ENCODE results near the gene DLG1. TPM values are rescaled to one million over a fixed set of nuclear protein-coding genes. Genes with fewer than 3 reads are reported as not detected.

Gene DLG1
- total RNA-seq, 2 experiments from 2014 or later, result 72.2 to 76.6 TPM

GRCh38 chr3:197309528-197310361, 11.3 kb upstream of the DLG1 start:
- H3K27me3 Mint-ChIP-seq (ENCODE audit: low read depth), result peaks cover 13% of the 10 kb centered on the region
- no peak overlapping the region for H3K27ac Mint-ChIP-seq
- CTCF ChIA-PET, result no interaction called here
- no peak for ATAC-seq
- POLR2A ChIA-PET, result interaction anchor here (1.0 kb wide), 1 partner anchor 12 kb away, joined by 4 read pairs; the partner anchor contains the start of gene DLG1
- no peaks in the 10 kb centered on the region for H3K9me3 Mint-ChIP-seq (ENCODE audit: insufficient read depth)
- H3K4me3 Mint-ChIP-seq, result no peak overlapping the region
- peaks cover 26% of the 10 kb centered on the region for H3K4me1 Mint-ChIP-seq (ENCODE audit: low read depth)
- DNase-seq, result no peak
- H3K36me3 Mint-ChIP-seq (ENCODE audit: low read depth), result peaks cover 3% of the 10 kb centered on the region

DNA sequence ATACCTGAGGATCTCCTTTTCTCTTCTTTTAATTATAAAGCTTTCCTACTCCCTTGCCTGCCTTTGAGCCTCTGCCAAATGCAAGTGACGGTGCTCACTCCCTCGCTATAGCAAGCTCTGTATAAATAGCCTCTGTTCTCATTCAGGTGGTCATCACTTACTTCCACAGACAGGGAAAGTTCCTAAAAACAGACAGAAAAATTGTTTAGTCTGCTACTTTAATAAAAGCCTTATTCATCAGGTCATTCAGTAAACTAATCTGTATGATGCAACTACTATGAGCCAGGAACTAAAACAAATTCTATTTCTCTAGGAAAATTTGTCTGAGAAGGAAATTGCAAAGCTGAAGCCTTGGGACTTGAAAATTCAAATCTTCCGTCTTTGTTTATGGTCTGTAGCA, 10.2 kb upstream of the DLG1 start:
- peaks cover 8% of the 10 kb centered on the region for H3K27me3 Mint-ChIP-seq (ENCODE audit: low read depth)
- no peak overlapping the region for H3K27ac Mint-ChIP-seq
- H3K4me1 Mint-ChIP-seq (ENCODE audit: low read depth), result peaks cover 27% of the 10 kb centered on the region
- ATAC-seq (no peak), DNase-seq (no peak)
- ChIA-PET POLR2A (no interaction called here), CTCF (interaction anchor here (1.2 kb wide), 1 partner anchor 51 kb away, joined by 4 read pairs; no protein-coding TSS in a partner anchor)
- H3K9me3 Mint-ChIP-seq (ENCODE audit: insufficient read depth), result no peaks in the 10 kb centered on the region
- H3K4me3 Mint-ChIP-seq, result no peak overlapping the region
- peaks cover 3% of the 10 kb centered on the region for H3K36me3 Mint-ChIP-seq (ENCODE audit: low read depth)

- Mint-ChIP-seq H3K4me3 (no peak overlapping the region), H3K9me3 (ENCODE audit: insufficient read depth) (no peaks in the 10 kb centered on the region), H3K27me3 (ENCODE audit: low read depth) (peaks cover 14% of the 10 kb centered on the region), H3K36me3 (ENCODE audit: low read depth) (no peaks in the 10 kb centered on the region), H3K27ac (peak overlapping the region; percentile 11), H3K4me1 (ENCODE audit: low read depth) (peaks cover 38% of the 10 kb centered on the region)
- ATAC-seq, result no peak
- CTCF ChIA-PET, result interaction anchor here (1.2 to 2.3 kb wide), 2 partner anchors 12 to 142 kb away, joined by 3 to 5 read pairs; no protein-coding TSS in a partner anchor
- POLR2A ChIA-PET, result interaction anchor here (0.8 kb wide), 1 partner anchor 8 kb away, joined by 3 read pairs; the partner anchor contains the start of gene DLG1
- DNase-seq, result no peak
These were observed 8.1 kb upstream of the DLG1 start for GRCh38 chr3:197306374-197307086.

- Mint-ChIP-seq H3K36me3 (ENCODE audit: low read depth) (no peaks in the 10 kb centered on the region), H3K4me1 (ENCODE audit: low read depth) (peaks cover 38% of the 10 kb centered on the region), H3K4me3 (no peak overlapping the region), H3K27ac (no peak overlapping the region), H3K9me3 (ENCODE audit: insufficient read depth) (no peaks in the 10 kb centered on the region), H3K27me3 (ENCODE audit: low read depth) (peaks cover 16% of the 10 kb centered on the region)
- ATAC-seq (peak; percentile 88), DNase-seq (peak; percentile 50)
- ChIA-PET POLR2A (interaction anchor here (0.8 kb wide), 1 partner anchor 8 kb away, joined by 3 read pairs; the partner anchor contains the start of gene DLG1), CTCF (interaction anchor here (1.2 to 2.3 kb wide), 2 partner anchors 12 to 142 kb away, joined by 3 to 5 read pairs; no protein-coding TSS in a partner anchor)
These were observed 7.4 kb upstream of the DLG1 start for GRCh38 chr3:197305854-197306253.

- Mint-ChIP-seq H3K9me3 (ENCODE audit: insufficient read depth) (no peaks in the 10 kb centered on the region), H3K27ac (no peak overlapping the region), H3K27me3 (ENCODE audit: low read depth) (peaks cover 30% of the 10 kb centered on the region), H3K4me1 (ENCODE audit: low read depth) (peaks cover 32% of the 10 kb centered on the region), H3K4me3 (no peak overlapping the region), H3K36me3 (ENCODE audit: low read depth) (no peaks in the 10 kb centered on the region)
- DNase-seq (no peak), ATAC-seq (no peak)
- ChIA-PET POLR2A (no interaction called here), CTCF (interaction anchor here (1.0 kb wide), 1 partner anchor 46 kb away, joined by 3 read pairs; no protein-coding TSS in a partner anchor)
These were observed 5.0 kb upstream of the DLG1 start for GRCh38 chr3:197303452-197303851.

GRCh38 chr3:197302696-197303341, 4.4 kb upstream of the DLG1 start:
- ChIA-PET POLR2A (no interaction called here), CTCF (interaction anchor here (1.0 to 2.5 kb wide), 3 partner anchors 45 to 151 kb away, joined by 3 to 9 read pairs (median 3); no protein-coding TSS in a partner anchor)
- DNase-seq, result no peak
- Mint-ChIP-seq H3K4me3 (no peak overlapping the region), H3K27me3 (ENCODE audit: low read depth) (peaks cover 30% of the 10 kb centered on the region), H3K36me3 (ENCODE audit: low read depth) (no peaks in the 10 kb centered on the region), H3K9me3 (ENCODE audit: insufficient read depth) (no peaks in the 10 kb centered on the region), H3K4me1 (ENCODE audit: low read depth) (peaks cover 32% of the 10 kb centered on the region), H3K27ac (no peak overlapping the region)
- no peak for ATAC-seq

- Mint-ChIP-seq H3K27me3 (ENCODE audit: low read depth) (peaks cover 30% of the 10 kb centered on the region), H3K4me3 (no peak overlapping the region), H3K36me3 (ENCODE audit: low read depth) (peaks cover 4% of the 10 kb centered on the region), H3K4me1 (ENCODE audit: low read depth) (peaks cover 32% of the 10 kb centered on the region), H3K27ac (no peak overlapping the region), H3K9me3 (ENCODE audit: insufficient read depth) (no peaks in the 10 kb centered on the region)
- ATAC-seq (no peak), DNase-seq (no peak)
- POLR2A ChIA-PET, result no interaction called here
- CTCF ChIA-PET, result interaction anchor here (1.3 to 2.5 kb wide), 2 partner anchors 45 to 152 kb away, joined by 3 to 9 read pairs; no protein-coding TSS in a partner anchor
These were observed 3.6 kb upstream of the DLG1 start for GRCh38 chr3:197302033-197302432.

DNA sequence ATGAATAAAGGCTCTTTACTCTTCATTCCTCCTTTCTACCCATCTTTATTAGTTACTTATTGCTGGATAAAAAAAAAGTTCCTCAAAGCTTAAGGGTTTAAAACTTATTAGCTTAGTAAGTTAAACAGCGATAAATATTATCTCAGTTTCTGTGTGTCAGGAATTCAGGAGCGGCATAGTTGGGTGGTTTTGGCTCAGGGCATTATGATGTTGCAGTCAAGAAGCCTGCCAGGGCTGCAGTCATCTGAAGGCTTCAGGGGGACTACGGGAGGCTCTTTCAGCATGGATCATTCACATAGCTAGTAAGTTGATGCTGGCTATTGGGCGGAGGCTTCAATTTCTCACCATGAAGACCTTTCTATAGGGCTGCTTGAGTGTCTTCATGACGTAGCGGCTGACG, 1.9 kb upstream of the DLG1 start:
- Mint-ChIP-seq H3K4me1 (ENCODE audit: low read depth) (peaks cover 34% of the 10 kb centered on the region), H3K9me3 (ENCODE audit: insufficient read depth) (no peaks in the 10 kb centered on the region), H3K27me3 (ENCODE audit: low read depth) (peaks cover 30% of the 10 kb centered on the region), H3K4me3 (no peak overlapping the region), H3K36me3 (ENCODE audit: low read depth) (peaks cover 14% of the 10 kb centered on the region), H3K27ac (no peak overlapping the region)
- POLR2A ChIA-PET, result no interaction called here
- CTCF ChIA-PET, result interaction anchor here (2.5 kb wide), 1 partner anchor 44 kb away, joined by 9 read pairs; no protein-coding TSS in a partner anchor
- no peak for DNase-seq
- no peak for ATAC-seq

DNA sequence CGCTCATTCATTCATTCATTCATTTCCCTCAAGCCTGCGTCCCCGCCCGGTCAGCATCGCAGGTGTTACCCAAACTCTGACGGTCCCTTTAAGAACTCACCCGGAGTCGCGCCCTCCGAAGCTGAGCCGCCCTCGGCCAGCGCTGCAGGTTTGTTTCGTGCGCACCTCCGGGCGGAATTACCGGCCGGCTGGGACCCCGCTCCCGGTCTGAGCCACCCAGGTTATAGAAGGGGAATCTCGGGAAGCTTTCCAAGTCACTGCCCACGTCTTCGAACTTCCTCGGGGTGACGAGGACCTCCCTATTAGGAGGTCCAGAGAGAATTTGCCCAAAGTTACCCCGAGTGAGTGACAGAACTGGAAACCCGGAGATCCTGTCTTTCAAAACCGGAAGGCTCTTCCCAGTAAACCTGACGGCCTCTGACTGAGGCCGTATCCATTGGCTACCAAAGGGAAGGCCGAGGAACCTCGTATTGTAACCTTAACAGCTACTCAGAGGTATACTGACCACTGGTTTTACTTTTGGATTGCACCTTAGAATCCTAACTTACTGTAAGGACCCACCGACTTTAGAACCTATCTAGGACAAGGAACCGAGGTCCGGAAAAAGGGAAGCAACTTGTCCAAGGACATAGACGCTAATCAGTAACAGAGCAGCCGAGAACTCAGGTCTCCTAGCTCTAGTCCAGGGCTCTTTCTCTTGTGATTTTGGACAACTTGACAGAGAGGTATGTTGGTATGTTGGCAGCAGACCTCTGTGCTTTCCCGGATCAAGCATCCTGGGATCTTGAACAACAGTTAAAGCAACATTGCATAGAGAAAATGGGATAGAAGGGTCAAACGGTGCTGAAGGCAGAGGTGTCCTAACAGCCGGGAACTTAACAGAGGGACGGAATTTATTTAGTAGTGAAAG, 788 bp upstream of the DLG1 start:
- no peaks in the 10 kb centered on the region for H3K9me3 Mint-ChIP-seq (ENCODE audit: insufficient read depth)
- H3K4me3 Mint-ChIP-seq, result peak overlapping the region; percentile 98
- POLR2A ChIA-PET, result no interaction called here
- H3K27ac Mint-ChIP-seq, result peak overlapping the region; percentile 74
- peaks cover 30% of the 10 kb centered on the region for H3K27me3 Mint-ChIP-seq (ENCODE audit: low read depth)
- CTCF ChIA-PET, result interaction anchor here (1.1 kb wide), 1 partner anchor 43 kb away, joined by 6 read pairs; no protein-coding TSS in a partner anchor
- DNase-seq, result peak; percentile 57
- H3K4me1 Mint-ChIP-seq (ENCODE audit: low read depth), result peaks cover 35% of the 10 kb centered on the region
- peaks cover 18% of the 10 kb centered on the region for H3K36me3 Mint-ChIP-seq (ENCODE audit: low read depth)
- peak; percentile 22 for ATAC-seq

DNA sequence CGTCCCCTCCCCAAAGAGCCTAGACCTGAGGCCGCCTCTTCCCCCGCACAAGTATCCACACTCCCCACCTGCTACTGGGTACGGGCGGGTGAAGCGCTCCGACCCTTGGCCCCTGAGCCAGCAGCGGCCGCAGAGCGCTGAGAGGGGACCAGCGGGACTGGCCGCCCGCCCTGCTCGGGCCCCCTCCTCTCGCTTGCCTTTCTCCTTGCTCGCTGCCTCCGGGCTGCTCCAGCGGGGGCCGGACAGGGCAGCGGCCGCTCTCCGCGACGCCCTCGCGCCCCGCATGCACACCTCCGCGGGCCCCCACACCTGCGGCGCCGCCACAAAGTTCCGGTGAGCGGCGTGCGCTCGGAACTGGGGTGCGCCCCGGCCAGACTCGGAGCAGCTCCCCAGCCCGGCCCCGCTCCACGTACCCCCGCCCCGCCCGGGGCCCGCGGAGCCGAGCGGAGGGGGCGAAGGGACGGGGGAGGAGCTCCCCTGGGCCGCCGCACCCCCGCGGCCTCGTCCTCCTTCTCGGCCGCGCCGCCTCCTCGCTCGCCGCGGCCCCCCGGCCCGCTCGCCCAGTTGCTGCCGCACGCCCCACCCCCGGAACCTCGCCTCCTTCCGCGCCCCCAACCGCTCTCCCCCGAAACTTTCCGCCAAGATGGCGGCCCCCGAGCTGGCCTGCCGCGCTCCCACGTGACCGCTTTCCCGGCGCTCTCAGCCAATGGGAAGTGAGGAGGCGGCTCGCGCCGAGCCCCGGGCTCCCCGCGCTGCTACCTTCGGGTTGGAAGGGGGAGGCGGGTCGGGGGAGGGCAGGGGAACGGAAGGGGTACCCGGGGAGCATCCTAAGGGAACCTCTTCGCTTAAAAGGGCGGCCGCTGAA, 704 bp downstream of the DLG1 start:
- H3K27ac Mint-ChIP-seq, result peak overlapping the region; percentile 96
- ChIA-PET CTCF (interaction anchor here (0.6 to 0.8 kb wide), 2 partner anchors 36 to 172 kb away, joined by 3 read pairs; no protein-coding TSS in a partner anchor), POLR2A (interaction anchor here (0.5 to 1.3 kb wide), 7 partner anchors 9 to 415 kb away, joined by 3 to 4 read pairs (median 4); no protein-coding TSS in a partner anchor)
- peak overlapping the region; percentile 98 for H3K4me3 Mint-ChIP-seq
- H3K9me3 Mint-ChIP-seq (ENCODE audit: insufficient read depth), result no peaks in the 10 kb centered on the region
- DNase-seq (peak; percentile 93), ATAC-seq (peak; percentile 89)
- peaks cover 39% of the 10 kb centered on the region for H3K4me1 Mint-ChIP-seq (ENCODE audit: low read depth)
- H3K27me3 Mint-ChIP-seq (ENCODE audit: low read depth), result peaks cover 22% of the 10 kb centered on the region
- H3K36me3 Mint-ChIP-seq (ENCODE audit: low read depth), result peaks cover 24% of the 10 kb centered on the region

Measured in activated CD8-positive, alpha-beta T cell treated with anti-CD3 and anti-CD28 coated beads, Interleukin-2, amount 10 ng/mL, durations not matched to agents 7 days and 5 days (primary cell).